Endometrium (tissue), 2 donors: Measurements from ENCODE around the gene MAGI1.

Source experiments
- FAIRE-seq: peaks from 2 replicates; lab custom pipeline; 2012; peaks lifted over from hg19 to GRCh38; lab: Jason Lieb, UNC
- donor health status: control.
- donor health status: control.

Gene MAGI1

GRCh38 chr3:65795166-65795565, 243.6 kb downstream of the MAGI1 start:
- no peak for FAIRE-seq

- FAIRE-seq = no peak
These were observed 245.1 kb downstream of the MAGI1 start for GRCh38 chr3:65793495-65794200.

GRCh38 chr3:65788461-65788860, 250.3 kb downstream of the MAGI1 start:
- no peak for FAIRE-seq

GRCh38 chr3:65787827-65788226, 250.9 kb downstream of the MAGI1 start:
- no peak for FAIRE-seq

GRCh38 chr3:65787340-65787739, 251.4 kb downstream of the MAGI1 start:
- no peak for FAIRE-seq

GRCh38 chr3:65786890-65787289, 251.8 kb downstream of the MAGI1 start:
- FAIRE-seq = no peak

- FAIRE-seq = peak; percentile 45
These were observed 253.6 kb downstream of the MAGI1 start for GRCh38 chr3:65785065-65785645.

GRCh38 chr3:65783117-65783516, 255.6 kb downstream of the MAGI1 start:
- FAIRE-seq = no peak

GRCh38 chr3:65781594-65781993, 257.1 kb downstream of the MAGI1 start:
- FAIRE-seq = no peak

GRCh38 chr3:65779390-65779789, 259.3 kb downstream of the MAGI1 start:
- FAIRE-seq = no peak

GRCh38 chr3:65778968-65779367, 259.8 kb downstream of the MAGI1 start:
- no peak for FAIRE-seq

GRCh38 chr3:65777050-65777449, 261.7 kb downstream of the MAGI1 start:
- FAIRE-seq = no peak

- no peak for FAIRE-seq
These were observed 262.2 kb downstream of the MAGI1 start for GRCh38 chr3:65776494-65776893.

GRCh38 chr3:65776081-65776480, 262.6 kb downstream of the MAGI1 start:
- peak; percentile 67 for FAIRE-seq

GRCh38 chr3:65772758-65773157, 266.0 kb downstream of the MAGI1 start:
- FAIRE-seq = no peak

- FAIRE-seq = no peak
These were observed 271.2 kb downstream of the MAGI1 start for GRCh38 chr3:65767551-65767950.

- no peak for FAIRE-seq
These were observed 276.5 kb downstream of the MAGI1 start for GRCh38 chr3:65762235-65762580.

GRCh38 chr3:65761446-65762234, 277.1 kb downstream of the MAGI1 start:
- no peak for FAIRE-seq

- FAIRE-seq = no peak
These were observed 279.7 kb downstream of the MAGI1 start for GRCh38 chr3:65758876-65759598.

GRCh38 chr3:65758438-65758837, 280.3 kb downstream of the MAGI1 start:
- FAIRE-seq = no peak

GRCh38 chr3:65752636-65753035, 286.1 kb downstream of the MAGI1 start:
- FAIRE-seq = no peak

GRCh38 chr3:65751123-65751700, 287.5 kb downstream of the MAGI1 start:
- no peak for FAIRE-seq
